Measurements from ENCODE around the gene MTMR1.

GRCh38 chrX:150731795-150732194 is 38.6 kb downstream of the MTMR1 start:
- TF ChIP-seq CTCF (IDR thresholded peaks at IDR 0.05) (no peak), EZH2 (IDR thresholded peaks at IDR 0.05; ENCODE audit: borderline replicate concordance, insufficient read depth, low read depth, low read length, poor library complexity, severe bottlenecking) (no peak)
